Nephron progenitor cell (in vitro differentiated cells): ENCODE data around the gene DCHS2.

ENCODE experiments used
- DNase-seq: peaks from one replicate; pipeline ENCODE4 v3.0.0; 2021
- H3K27ac Mint-ChIP-seq: 2 replicates; pipeline ENCODE4 v1.8.0; 2021; ENCODE audit warnings: mild to moderate bottlenecking, moderate library complexity, mixed read lengths
- H3K27me3 Mint-ChIP-seq: 2 replicates; pipeline ENCODE4 v1.8.0; 2021; ENCODE audit warnings: mild to moderate bottlenecking, low read depth, mixed read lengths; ENCODE audit not compliant: poor library complexity
- H3K36me3 Mint-ChIP-seq: 2 replicates; pipeline ENCODE4 v1.8.0; 2021; ENCODE audit warnings: low read depth, mixed read lengths
- H3K4me1 Mint-ChIP-seq: 2 replicates; pipeline ENCODE4 v1.8.0; 2021; ENCODE audit warnings: mixed read lengths
- H3K4me3 Mint-ChIP-seq: 2 replicates; pipeline ENCODE4 v1.8.0; 2021; ENCODE audit warnings: mild to moderate bottlenecking, moderate library complexity, mixed read lengths
- H3K9me3 Mint-ChIP-seq: 2 replicates; pipeline ENCODE4 v1.8.0; 2021; ENCODE audit warnings: mild to moderate bottlenecking, moderate library complexity, mixed read lengths
- CTCF ChIP-seq: fragments of 200-600 bp; sonication (generic); IDR thresholded peaks from 2 replicates; pipeline ENCODE4 v1.5.0; 2021; ENCODE audit warnings: antibody characterized with exemption

Gene DCHS2

DNA sequence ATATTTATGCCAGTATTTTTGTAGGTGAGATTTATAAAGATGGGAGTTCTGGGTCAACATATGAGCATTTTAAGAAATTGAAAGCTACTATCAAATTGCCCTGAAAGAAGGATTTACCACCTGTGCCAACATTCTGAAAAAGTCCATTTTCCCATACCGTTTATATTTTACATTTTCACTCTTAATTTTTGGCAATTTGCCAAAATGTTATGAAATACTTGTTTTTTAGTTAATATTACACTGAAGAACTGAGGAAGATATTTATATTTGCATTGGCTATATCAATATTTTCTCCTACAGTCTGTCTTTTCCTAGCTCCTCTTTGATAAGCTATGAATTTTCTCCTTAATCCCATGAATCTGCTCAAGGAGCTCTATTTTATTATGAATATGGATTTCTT lies 52.4 kb downstream of the DCHS2 start:
- H3K27ac Mint-ChIP-seq: no peak overlapping the region
- H3K36me3 Mint-ChIP-seq: no peaks in the 10 kb centered on the region
- DNase-seq: no peak
- peaks cover 6% of the 10 kb centered on the region for H3K27me3 Mint-ChIP-seq
- H3K4me1 Mint-ChIP-seq: no peaks in the 10 kb centered on the region
- H3K4me3 Mint-ChIP-seq: no peak overlapping the region
- H3K9me3 Mint-ChIP-seq: no peaks in the 10 kb centered on the region
- TF ChIP-seq CTCF: no peak

GRCh38 chr4:154435895-154436294 lies 55.7 kb downstream of the DCHS2 start:
- TF ChIP-seq CTCF: no peak
- Mint-ChIP-seq H3K27me3 (peaks cover 9% of the 10 kb centered on the region), H3K4me3 (no peak overlapping the region), H3K27ac (no peak overlapping the region), H3K4me1 (no peaks in the 10 kb centered on the region), H3K36me3 (no peaks in the 10 kb centered on the region), H3K9me3 (no peaks in the 10 kb centered on the region)
- no peak for DNase-seq

GRCh38 chr4:154433543-154433942 lies 58.1 kb downstream of the DCHS2 start:
- H3K27ac Mint-ChIP-seq: no peak overlapping the region
- no peak overlapping the region for H3K4me3 Mint-ChIP-seq
- peaks cover 13% of the 10 kb centered on the region for H3K27me3 Mint-ChIP-seq
- H3K4me1 Mint-ChIP-seq: no peaks in the 10 kb centered on the region
- no peaks in the 10 kb centered on the region for H3K9me3 Mint-ChIP-seq
- no peaks in the 10 kb centered on the region for H3K36me3 Mint-ChIP-seq
- TF ChIP-seq CTCF: no peak
- DNase-seq: no peak

DNA sequence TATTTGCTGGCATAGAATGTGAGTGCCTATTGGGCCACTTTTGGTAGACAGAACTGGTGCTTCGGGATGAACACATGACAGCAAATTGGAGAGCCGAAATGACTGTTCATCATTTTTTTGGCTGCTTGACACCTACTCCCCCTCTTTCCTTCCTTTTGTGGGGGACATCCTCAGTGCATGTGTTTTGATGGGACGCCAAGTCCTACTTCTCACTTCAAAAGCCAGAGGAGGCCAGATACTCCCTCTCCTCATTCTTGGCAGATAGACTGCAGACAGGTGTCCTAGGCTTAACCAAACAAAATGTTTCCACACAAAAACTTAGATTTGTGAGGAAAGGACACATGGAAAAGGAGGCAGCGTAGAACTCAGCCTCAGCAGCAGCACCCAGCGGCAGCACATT lies 62.4 kb downstream of the DCHS2 start:
- DNase-seq: no peak
- Mint-ChIP-seq H3K36me3 (no peaks in the 10 kb centered on the region), H3K27me3 (peaks cover 33% of the 10 kb centered on the region), H3K4me3 (no peak overlapping the region), H3K4me1 (peaks cover 10% of the 10 kb centered on the region), H3K27ac (no peak overlapping the region), H3K9me3 (no peaks in the 10 kb centered on the region)
- TF ChIP-seq CTCF: no peak

- no peak overlapping the region for H3K4me3 Mint-ChIP-seq
- H3K27ac Mint-ChIP-seq: peak overlapping the region; percentile 71
- no peaks in the 10 kb centered on the region for H3K36me3 Mint-ChIP-seq
- DNase-seq: no peak
- TF ChIP-seq CTCF: no peak
- H3K9me3 Mint-ChIP-seq: no peaks in the 10 kb centered on the region
- peaks cover 10% of the 10 kb centered on the region for H3K4me1 Mint-ChIP-seq
- H3K27me3 Mint-ChIP-seq: peaks cover 42% of the 10 kb centered on the region
Measured at GRCh38 chr4:154427149-154427548, 64.5 kb downstream of the DCHS2 start.

DNA sequence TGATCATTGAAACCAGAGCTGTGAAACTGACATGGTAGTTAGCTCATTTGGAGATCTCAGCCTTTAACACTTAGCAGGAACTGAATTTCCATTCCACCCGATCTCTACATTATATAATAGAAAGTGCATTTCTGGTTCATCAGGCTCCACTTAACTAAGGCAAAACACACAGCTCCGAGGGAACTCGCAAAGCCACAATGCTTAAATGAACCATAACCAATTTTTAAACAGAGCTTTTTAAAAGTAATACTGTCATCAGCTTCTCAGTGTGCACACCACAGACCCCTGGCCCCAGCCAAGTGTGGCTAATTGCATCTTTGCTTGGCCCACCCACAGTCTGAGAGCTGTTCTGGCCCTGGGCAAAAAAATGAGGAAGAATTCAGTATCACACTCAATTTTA lies 66.1 kb downstream of the DCHS2 start:
- TF ChIP-seq CTCF: no peak
- no peaks in the 10 kb centered on the region for H3K36me3 Mint-ChIP-seq
- H3K27ac Mint-ChIP-seq: no peak overlapping the region
- peaks cover 45% of the 10 kb centered on the region for H3K27me3 Mint-ChIP-seq
- H3K4me1 Mint-ChIP-seq: peaks cover 10% of the 10 kb centered on the region
- DNase-seq: no peak
- no peak overlapping the region for H3K4me3 Mint-ChIP-seq
- no peaks in the 10 kb centered on the region for H3K9me3 Mint-ChIP-seq
